Stimulated activated CD4-positive, alpha-beta T cell treated with anti-CD3 and anti-CD28 coated beads, Interleukin-12 subunit alpha, Interleukin-12 subunit beta, amount 100 ng/mL, for 4 hours (primary cell): ENCODE results near the gene TP53AIP1.

Source experiments
- DNase-seq: peaks from one replicate; pipeline ENCODE4 v3.0.0-alpha.2; 2020

The TP53AIP1 gene

DNA sequence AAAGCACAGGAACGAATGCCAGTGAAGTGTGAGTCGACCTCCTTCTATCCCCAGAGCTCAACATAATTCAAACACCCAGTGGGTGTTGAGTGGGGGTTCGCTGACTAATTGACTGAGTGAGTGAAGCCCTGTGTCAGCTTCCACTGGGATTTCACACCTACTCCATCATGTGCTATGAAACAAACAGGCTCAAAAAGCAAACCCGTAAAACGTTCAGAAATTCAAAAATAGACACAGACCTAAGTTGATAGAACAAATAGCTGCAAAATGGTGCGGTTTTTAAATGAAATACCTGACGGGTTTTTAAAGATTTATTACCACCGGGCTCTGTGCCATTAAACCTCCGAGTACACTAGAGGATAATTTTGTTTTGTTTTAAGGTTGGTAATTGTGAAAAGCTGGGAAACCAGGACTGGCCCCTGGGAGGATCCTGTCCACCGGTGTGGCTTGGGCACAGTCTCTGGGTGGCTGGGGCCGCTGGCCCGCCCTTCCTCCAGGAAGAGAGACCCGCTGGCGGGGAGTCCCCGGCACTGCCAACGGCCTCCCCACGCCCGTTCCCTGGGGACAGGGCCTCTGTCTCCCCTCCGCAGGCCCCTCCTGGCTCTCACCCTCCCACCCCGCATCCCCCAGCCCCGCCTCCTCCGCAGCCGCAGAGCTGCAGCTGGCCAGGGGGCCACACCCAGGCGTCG lies 37.9 kb downstream of the TP53AIP1 start:
- DNase-seq: no peak

DNA sequence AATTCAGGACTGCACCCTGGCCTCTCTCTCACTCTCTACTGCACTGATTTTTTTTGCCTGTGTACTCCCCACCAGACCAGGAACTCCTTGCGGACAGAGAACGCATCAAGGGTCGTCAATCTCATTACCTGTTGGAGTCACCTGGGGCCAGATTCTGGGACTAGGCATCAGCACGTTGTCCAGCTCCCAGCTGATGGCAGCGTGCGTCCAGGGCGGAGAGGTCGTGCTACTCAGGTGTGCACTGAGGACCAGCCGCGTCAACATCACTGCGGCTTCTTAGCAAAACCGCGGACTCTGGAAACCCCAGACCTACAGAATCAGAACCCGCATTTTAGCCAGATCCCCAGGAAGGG lies 38.4 kb downstream of the TP53AIP1 start:
- DNase-seq: no peak

DNA sequence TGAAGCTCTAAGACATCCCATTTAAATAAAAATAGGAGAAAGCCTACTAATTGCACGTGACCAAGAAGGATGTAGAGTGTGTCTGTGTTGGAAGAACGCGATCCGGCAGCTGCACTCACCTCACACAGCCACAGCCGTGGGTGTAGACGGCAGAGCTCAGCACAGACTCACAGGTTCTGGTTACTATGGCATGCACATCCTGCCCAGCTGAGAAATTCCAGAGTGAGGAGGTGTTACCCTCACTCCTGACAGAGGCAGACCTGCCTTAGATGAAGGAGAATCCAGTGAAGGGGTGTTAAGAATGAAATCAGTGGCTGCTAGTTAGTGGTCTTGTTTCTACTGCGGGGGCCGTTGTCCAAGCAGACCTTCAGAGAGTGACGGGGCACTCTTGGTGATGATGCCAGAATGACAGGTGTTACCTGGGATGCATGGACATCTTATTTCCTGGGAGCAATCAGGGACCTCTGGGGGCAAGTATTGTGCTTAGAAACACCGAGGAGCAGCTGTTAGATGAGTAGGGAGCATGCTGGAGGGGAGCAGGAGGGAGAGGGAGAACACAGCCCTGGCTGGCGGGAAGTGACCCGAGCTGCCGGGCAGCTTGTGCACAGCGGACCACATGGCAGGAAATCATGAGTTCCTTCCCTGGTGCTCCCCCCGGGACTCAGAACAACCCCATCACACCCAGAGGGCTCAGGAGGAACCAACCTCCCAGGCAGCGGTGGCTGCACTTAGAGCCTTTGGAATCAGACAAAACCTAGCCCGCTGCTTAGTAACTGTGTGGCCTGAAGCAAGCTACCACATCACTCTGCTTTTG lies 39.2 kb downstream of the TP53AIP1 start:
- DNase-seq: no peak

DNA sequence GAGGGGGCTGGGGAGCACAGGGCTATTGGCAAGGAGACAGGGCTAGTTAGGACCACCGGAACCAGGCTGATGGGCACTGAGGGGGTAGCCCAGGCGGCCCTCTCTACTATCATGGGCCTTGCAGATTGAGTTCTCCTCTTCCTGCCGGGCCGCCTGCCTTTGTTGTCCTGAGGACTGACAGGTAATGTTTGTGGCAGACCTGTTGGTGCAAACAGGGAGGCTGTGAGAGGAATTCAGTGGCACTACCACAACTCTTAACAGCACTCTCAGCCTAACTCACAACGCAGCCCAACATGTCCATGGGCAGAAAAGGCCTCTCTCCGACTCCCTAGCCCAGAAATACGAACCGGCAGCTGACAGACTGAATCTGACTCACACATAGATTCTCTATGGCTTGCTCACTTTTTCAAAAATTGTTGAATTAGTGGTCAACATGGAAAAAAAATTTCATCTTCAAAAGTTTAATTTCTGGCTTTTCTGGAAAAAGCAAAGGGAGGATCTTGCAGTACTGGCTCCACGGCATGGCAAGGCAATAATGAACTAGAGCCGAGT lies 40.1 kb downstream of the TP53AIP1 start:
- DNase-seq: no peak

DNA sequence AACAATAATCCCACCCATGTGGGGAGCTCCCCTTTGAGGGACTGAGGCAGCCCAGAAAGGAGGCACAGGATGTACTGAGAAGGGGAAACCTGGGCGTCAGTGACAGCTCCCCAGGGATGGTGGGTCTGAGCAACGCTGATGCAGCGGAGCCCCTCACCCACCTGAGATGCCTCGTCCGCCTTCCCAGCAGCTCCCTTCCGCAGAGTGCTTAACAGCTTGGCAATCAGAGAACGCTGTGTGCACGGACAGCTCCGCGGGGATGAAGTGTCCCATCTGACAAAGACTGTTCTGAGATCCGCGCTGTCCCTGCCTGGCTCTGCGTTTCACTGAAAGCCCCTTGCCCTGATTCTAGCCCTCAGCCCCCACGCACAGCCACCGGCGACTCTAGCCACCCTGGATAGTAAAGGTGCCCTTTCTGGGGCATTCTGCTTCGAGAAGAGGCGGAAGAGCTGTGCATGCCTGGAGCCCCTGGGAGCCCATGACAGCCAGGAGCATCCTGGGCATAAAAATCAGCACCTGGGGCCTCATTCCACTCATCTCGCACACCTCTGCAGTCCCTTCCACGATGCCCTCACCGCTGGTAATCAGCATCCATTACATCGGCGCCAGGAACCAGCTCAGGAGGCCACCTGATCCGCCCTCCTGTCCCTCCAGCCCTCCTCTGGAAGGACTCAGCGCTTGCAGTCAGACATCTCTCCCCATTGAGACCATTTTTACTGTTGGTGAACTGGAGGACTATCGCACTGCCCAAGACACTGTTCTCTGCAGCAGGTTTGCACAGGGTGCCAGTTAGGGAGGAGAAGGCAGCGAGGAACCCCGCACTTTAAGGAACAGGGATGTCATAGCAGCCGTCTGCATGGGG lies 40.8 kb downstream of the TP53AIP1 start:
- no peak for DNase-seq

DNA sequence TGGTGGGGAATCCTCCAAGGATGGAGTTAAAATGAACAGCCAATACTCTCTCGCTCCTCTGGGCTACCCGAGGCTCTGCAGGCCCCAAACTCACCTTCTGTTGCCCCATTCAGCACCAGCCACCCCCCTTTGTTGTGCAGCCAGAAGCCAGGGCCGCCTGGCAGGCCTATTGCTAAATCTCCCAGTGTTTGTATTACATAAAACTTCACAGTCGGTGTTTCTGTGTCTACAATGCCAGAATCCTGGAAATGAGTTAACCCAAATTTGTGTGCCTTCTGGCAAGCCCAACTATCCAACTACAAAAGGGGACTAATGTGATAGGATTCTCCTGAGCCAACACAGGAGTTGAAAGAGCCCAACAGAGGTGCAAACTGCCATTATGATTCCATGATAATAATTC lies 42.2 kb downstream of the TP53AIP1 start:
- DNase-seq: no peak

DNA sequence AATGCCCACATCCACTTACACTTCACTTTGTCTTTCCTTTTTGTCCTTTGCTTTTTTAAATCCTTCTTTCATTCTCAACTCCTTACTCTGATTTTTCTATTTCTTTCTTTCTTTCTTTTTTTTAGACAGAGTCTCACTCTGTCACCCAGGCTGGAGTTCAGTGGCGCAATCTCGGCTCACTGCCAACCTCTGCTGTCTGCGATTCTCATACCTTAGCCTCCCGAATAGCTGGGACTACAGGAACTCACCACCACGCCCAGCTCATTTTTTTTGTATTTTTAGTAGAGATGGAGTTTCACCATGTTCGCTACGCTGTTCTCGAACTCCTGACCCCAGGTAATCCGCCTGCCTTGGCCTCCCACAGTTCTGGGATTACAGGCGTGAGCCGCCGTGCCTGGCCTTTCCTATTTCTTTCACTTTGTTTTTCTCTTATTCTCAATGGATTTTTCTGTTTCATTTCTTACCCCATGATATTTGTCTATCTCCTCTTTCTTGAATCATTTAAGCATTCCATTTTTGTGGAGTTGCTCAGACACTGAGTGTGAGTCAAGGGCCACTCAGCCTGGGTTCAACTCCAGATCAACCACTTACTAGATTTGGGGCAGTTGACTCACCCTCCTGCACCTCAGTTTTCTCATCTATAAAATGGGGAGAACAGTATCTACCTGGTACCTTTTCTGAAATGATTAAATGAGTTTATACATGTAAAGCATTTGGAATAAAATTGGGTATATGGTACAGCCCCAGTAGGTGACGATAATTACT lies 43.9 kb downstream of the TP53AIP1 start:
- no peak for DNase-seq

DNA sequence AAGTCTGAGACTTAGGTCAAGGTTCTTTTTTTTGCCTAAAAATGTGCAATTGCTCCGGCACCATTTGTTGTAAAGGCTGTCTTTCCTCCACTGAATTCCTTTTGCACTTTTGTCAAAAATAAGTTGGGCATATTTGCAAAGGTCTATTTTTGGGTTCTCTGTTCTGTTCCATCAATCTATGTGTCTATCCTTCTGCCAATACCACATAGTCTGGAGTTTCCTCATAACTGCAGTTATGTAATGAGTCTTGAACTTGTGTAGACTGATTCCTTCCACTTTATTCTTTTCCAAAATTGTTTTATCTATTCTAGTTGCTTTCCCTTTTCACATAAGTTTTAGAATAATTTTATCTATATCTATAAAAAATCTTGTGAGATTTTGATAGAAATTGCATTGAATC lies 44.8 kb downstream of the TP53AIP1 start:
- no peak for DNase-seq

DNA sequence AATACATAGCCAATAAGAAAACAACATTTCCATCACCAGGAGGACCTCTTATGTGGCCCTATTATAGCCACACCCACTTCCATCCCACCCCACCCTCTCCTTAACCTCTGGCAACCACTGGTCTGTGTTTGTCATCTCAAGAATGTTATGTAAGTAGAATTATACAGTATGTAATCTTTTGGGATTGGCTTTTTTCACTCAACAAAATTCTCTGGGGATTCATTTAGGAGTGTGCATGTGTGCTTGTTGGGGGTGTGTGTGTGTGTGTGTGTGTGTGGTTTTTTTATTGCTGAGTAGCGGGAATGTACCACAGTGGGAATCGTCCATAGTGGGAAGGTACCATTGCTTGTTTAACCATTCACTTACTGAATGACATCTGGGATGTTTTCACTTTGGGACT lies 46.3 kb downstream of the TP53AIP1 start:
- no peak for DNase-seq

DNA sequence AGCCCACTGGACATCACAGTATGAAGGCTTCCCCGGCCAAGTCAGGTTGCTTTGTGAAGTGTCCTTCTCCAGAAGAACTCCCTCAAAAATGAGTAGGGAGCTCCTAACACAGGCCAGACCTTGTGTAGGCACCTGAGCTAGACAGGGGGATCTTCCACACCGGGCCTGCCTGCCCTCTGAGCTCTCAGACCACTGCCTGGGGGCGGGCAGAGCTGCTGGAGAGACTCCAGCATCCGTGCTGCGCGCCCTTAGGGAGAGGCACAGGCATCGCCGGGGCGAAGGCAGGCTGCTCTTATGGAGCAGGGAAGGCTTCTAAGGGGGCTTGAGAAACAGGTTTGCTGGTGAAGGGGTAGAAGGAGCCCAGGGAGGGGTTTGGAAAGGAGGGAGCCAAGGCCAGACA lies 47.1 kb downstream of the TP53AIP1 start:
- DNase-seq: no peak

DNA sequence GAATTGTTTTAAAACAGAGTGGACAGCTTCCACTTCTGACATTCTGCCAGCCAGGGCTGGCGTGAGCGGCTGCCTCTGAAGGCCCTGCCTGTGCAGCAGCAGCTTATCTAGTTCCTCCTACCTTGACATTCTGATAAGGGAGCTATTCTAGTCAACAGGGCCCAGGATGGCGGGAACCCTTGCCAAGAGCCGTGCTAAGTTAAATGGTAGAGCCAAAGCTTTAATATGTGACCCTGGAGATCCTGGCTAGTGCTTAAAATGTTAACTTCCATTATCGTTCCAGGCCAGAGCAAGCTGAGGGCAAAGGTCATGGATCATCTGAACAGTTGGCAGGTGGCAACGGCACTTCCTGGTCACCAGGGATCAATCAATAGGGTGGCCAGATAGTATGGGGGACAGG lies 48.0 kb downstream of the TP53AIP1 start:
- DNase-seq: no peak

DNA sequence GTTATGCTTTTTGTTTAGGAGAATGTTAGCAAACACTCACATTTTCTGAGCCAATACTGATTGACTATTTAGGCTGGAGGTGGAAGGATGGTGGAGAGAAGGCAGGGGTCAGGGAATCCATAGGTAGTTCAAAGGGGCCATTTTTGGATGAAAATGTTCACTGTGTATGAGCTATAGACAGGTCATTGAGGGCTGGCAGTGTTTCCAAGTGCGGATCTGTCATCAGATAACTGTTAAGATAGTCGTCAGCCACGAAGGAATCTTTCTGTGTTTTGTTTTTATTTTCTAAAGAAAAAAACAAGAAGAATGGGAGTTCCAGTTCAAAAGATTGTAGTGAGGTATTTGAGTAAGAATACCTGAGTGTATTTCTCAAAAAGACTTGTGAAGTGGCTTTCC lies 48.4 kb downstream of the TP53AIP1 start:
- no peak for DNase-seq

DNA sequence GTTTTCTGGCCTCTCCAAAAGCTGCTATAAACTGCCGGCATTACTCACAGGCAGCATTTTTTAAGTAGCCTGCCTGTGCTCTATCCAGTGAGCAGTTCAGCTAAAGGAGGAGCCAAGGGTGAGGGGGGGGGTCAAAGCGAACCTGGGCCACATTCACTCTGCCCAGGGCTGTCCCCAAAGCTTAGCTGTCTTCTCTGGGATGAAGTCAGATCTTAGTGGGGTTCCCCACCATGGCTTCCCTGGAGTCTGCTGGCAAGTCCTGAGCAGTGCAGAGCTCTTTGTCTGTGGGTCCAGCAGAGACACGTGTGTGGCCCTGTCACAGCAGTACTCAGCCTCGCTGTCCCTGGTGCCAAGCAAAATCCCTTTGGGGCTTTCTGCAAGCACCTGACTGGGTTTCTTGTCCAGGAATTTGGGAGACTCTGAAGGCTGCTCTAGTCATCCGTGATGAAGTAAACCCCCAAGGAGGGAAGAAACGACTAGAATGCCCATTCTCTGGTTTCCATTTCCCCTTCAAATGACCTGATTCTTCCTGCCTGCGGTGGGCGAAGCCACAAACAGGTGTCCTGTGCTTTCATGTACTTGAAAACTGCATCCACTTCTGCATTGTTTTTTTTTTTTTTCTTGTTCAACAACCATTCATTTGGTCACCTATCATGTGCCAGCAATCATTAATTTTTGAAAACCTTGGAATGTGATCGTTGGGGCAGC lies 48.9 kb downstream of the TP53AIP1 start:
- DNase-seq: no peak

DNA sequence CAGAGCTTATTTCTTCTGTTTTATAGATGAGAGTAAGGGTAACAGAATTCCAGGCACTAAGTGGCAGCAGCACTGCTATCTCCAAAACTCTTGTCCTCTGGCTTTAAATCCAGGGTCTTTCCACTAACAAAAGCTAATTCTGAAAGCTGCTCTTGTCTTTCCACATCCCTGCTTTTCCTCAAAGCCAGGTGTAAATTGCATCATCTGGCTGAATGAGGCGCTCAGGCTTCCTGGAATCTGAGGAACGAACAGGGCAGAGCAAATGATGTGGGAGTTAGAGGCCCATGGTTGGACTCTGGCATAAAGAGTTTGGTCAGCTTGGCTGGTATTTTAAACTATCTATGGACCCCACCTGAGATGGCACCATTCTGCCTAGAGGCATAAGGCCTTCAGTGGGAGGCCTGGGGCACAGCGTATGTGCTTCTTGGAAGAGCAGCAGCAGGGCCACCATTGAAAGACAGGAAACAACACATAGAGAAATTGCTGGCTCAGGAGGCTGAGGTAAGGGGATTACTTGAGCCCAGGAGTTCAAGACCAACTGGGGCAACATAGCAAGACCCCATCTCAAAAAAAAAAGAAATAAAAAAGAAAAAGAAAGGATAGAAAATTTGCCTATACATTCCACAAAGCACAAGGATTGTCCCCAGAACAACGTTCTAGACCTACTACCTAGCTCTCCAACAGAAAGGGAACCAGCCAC lies 49.7 kb downstream of the TP53AIP1 start:
- DNase-seq: no peak

DNA sequence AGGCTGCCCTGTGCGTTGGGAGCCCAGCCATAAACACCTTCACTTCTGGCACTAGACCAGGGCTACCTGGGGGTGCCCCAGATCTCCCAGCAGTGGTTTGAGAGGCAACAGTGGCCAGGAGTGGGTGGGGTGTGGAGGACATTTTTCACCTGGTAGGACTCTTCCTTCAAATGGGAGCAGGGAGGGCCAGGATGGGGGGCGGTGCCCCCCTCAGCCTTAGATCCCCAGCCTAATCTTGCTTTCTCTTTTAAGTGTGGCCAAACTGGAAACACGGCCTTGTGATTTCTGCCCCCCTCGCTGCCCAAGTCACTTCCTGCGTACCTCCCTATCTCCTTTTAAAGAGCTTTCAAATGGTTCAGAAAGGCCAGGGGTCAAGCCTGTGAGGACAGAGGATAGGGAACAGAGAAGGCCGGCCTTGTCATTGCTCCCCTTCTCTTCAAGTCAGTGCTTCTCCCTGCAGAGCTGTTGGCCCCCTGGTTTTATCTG lies 50.7 kb downstream of the TP53AIP1 start:
- DNase-seq: no peak

DNA sequence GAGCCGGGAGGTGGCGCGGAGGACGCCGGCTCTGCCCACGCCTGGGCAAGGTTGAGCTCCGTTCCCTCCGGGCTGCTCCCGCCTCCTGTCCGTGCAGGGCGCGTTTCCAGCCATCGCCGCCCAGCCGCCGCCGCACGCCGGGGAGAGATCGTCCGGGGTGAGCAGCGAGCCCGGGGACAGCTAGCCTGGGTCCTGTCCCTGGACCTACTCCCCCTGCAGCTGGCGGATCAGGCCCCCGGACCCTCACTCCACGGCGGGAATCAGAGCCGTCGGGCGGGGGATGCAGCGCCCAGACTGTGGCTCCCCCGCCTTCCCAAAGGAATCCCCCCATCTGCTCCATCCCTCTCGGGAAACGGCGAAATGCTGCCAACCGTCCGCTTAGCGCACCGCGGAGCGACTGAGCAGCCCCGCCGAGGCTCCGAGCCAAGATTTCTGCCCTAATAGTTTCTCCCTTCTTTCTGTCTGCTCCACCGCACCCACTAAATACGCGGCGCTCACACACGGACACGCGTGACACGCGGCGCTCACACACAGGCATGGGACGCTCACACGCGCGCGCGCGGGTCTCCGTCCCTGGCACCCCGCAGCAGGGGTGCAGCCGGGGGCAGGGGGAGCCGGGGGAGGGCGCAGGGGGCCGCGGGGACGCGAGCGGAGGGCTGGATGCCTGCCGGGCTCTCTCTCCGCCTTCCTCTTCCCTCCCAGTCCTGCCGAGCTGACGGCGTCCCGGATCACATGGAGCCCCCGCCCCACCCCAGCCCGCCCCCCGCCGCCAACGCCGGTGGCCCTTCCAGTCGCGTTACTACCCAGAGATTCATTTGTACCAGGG lies 51.9 kb downstream of the TP53AIP1 start, which contains the start of gene KCNJ5:
KCNJ5 (plus strand) TSS at position 814 of the 826 bp plus-strand sequence. CDS start 19,918 bp downstream, outside the sequence.
- no peak for DNase-seq

DNA sequence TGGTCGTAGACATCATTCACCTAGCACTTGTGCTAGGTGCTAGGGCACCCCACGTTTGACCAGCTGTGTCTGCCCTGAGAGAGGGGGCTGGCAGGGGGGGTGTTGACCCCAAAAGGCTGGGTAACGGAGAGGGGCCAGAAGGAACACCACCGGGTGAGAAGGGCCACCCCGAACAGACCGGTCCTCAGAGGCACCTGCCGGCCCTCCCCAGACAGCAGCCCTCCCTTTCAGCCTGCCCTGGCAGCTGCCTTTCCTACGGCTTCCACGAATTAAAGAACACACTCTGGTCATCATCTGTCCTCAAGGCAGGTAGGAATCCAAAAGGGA lies 52.5 kb downstream of the TP53AIP1 start:
- DNase-seq: no peak

DNA sequence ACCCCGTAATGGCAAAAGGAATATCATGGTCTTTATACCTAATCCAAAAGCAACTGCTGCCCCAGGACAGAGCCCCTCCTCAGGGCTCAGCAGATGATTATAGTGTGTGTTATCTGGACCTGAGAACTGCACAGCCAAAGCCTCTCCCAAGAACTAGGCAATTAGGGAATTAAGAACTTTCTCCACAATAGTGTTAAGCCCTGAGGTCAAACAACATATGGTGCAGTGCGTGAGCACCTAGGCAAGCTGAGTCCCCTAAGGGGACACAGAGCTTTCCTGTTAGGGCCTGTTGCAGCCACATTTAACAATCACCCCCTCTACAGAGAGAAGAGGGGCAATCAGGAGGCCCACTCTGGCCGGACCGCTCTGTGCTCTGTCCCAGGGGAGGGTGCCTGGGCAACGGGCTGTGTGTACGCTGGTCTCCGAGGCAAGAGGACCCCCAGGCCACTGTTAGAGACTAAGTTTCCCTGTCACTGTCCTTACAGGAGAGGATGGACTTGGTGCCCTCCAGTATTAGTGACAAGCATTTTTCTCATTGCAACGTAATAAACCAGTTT lies 52.9 kb downstream of the TP53AIP1 start:
- no peak for DNase-seq

DNA sequence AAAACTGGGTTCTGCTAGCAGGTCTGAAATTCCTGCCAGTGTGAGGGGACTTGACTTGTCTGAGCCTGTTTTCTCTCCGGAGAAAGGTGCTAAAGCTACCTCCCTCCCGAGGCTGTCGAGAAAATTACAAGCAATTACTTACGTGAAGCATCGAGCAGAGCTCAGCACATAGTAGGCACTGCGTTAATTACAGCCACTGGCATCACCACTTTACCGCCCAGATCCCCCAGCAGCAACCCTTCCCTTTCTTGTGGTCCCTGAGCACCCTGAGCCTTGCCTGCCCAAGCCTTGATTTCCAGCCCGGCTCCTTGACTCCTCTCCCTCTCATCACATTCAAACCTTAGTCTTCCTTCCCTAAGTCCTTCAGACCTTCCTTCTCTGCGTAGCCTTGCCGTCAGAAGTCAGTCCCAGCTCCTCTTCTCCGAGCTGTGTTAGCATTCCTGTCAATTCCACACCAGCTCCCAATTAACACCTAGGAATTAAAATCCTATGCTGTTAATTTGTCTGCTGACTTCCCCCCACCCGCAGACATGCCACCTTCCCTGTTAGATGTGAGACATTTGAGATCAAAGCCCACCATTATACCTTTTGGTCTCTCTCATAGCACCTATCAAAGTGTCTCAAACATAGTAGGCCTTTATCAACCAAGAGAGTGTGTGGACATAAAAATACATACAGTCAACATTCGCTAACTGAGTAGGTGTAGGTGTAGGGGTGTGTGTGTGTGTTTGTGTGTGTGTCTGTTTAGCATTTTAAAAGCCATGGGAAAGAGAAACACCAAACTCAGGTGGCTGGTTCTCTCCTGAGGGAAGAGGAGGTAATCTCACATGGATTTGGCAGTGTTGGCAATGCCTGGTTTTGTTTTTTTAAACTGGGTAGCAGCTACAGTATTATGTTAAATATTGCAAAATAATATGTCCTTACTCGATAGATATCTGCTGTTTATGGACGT lies 54.4 kb downstream of the TP53AIP1 start:
- no peak for DNase-seq
